Activated naive CD4-positive, alpha-beta T cell treated with anti-CD3 and anti-CD28 coated beads, Interleukin-2, amount 50 U/mL, for 24 hours (primary cell): ENCODE measurements around the gene TGFBR3L.
"Not testable (repeated sequence)": the region's sequence is repeated elsewhere in the genome, so short reads cannot be mapped to it uniquely, and the experiment has no call there.

ENCODE experiments used
- H3K27ac Mint-ChIP-seq: one replicate; pipeline ENCODE4 v1.8.0; 2021; ENCODE audit warnings: mild to moderate bottlenecking, mixed read lengths
- H3K27me3 Mint-ChIP-seq: one replicate; pipeline ENCODE4 v1.8.0; 2021; ENCODE audit warnings: mixed read lengths
- H3K36me3 Mint-ChIP-seq: one replicate; pipeline ENCODE4 v1.8.0; 2021; ENCODE audit warnings: mixed read lengths
- H3K4me1 Mint-ChIP-seq: one replicate; pipeline ENCODE4 v1.8.0; 2021; ENCODE audit warnings: mixed read lengths
- H3K4me3 Mint-ChIP-seq: one replicate; pipeline ENCODE4 v1.8.0; 2021; ENCODE audit warnings: mild to moderate bottlenecking, mixed read lengths
- H3K9me3 Mint-ChIP-seq: one replicate; pipeline ENCODE4 v1.8.0; 2021; ENCODE audit warnings: mixed read lengths

TGFBR3L gene

DNA sequence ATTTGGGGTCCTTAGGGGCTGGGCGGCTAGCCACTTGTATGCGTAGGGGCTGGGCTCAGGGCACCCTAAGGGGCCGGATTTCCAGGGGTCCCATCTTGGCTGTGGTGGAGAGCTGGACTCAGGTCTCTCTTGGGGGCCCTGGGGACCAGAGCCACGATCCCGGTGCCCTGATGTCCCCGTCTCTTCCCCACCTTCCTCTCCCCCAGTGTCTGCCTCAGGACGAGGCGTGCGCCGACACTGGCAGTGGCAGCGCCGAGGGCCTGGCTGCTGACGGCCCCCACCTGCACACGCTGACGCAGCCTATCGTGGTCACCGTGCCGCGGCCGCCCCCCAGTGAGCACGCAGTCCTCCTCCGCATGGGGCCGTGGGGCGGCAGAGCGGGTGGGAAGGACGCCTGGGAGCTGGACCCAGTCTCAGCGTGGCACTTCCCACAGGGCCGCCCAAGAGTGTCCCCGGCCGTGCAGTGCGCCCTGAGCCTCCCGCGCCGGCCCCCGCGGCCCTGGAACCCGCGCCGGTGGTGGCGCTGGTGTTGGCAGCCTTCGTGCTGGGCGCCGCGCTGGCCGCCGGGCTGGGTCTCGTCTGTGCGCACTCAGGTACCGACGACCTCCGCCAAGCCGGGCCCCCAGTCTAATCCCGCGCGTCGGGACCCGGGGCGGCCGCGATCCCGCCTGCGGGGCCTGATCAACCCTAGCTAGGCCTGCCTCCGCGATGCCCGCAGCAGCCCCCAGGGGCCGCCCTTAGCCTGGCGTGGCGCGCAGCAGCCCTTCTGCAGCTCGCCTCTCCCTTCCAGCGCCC lies 2.8 kb downstream of the TGFBR3L start:
- peak overlapping the region; percentile 79 for H3K4me3 Mint-ChIP-seq
- H3K4me1 Mint-ChIP-seq, result peaks cover 35% of the 10 kb centered on the region
- H3K36me3 Mint-ChIP-seq, result peaks cover 4% of the 10 kb centered on the region
- H3K27ac Mint-ChIP-seq, result no peak overlapping the region
- H3K9me3 Mint-ChIP-seq, result no peaks in the 10 kb centered on the region
- peaks cover 16% of the 10 kb centered on the region for H3K27me3 Mint-ChIP-seq

GRCh38 chr19:7918062-7918614 lies 3.5 kb downstream of the TGFBR3L start:
- H3K36me3 Mint-ChIP-seq, H3K27ac Mint-ChIP-seq, H3K9me3 Mint-ChIP-seq: not testable (repeated sequence)
- Mint-ChIP-seq H3K4me3 (peak overlapping the region; percentile 49), H3K27me3 (peaks cover 16% of the 10 kb centered on the region), H3K4me1 (peaks cover 35% of the 10 kb centered on the region)

DNA sequence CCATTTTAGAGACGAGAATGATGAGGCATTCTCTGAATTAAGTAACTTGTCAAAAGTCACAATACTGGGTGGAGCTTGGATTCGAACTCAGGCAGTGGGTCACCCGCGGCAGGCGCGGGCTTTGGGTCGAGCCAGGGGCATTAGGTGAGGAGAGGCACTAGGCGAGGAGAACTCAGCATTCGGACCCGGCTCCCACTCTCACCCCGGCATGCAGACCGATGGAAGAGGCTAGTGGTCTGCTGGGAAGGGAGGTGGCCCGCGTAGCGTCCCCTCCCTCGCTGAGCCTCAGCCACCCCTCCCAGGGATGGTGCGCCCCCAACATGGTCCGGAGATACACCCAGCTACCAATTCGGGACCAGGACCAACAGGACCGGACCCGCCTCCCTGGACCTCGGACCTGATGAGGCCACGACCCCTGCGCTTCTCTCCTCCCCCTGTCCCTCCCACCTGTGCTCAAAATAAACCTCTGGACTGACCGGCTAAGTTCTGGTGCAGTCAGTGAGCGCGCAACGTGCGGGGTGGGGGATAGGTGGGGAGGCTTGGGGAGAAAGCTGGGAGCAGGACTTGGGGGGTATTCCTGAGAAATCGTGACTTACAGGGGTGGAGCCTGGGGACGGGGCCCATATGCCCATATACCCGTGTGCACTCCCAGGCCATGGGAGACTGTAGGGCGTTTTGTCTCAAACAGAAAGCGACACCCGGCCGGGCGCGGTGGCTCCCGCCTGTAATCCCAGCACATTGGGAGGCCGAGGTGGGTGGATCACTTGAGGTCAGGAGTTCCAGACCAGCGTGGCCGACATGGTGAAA lies 4.2 kb downstream of the TGFBR3L start:
- Mint-ChIP-seq H3K36me3 (no peaks in the 10 kb centered on the region), H3K4me3 (peak overlapping the region; percentile 49), H3K4me1 (peaks cover 35% of the 10 kb centered on the region), H3K27me3 (peaks cover 16% of the 10 kb centered on the region), H3K9me3 (no peaks in the 10 kb centered on the region), H3K27ac (no peak overlapping the region)

DNA sequence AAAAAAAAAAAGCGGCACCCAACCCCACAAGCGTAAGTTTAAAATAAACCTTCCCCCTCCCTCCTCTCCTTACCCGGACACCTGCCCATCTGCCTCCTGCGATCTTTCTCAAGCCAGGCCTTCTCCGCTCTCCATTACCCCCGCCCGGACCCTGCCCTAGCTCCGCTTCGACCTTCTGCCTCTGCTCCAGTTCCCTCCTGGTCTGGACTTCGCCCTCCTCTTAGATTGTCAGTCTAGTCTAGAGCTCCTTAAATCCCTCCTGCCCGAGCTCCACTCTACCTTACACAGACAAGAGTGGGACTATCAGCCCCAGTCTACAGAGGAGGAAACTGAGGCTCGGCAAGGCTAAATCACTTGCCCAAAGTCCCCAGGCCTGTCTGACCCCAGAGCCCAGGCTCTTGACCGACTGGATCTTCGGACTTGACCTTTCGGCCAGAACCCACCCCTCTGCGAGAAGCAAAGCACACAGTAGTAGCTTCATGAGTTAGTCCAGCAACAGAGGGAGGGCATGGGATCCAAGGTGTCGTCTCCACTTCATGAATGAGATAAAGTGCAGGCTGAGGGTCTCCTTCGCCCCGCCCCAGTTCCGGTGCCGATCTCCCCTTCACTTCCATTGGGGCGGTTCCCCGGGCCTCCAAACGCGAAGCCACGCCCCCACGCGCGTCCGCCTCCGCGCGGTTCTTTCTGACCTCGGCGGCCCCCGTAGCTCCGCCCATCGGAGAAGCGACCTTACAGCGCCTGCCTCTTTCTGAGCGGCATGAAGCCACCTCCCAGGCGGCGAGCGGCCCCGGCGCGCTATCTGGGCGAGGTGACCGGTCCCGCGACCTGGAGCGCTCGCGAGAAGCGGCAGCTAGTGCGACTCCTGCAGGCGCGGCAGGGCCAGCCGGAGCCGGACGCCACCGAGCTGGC lies 5.2 kb downstream of the TGFBR3L start, which contains the start of gene SNAPC2:
SNAPC2 (plus strand) TSS at position 729 of the 909 bp plus-strand sequence; CDS start at position 758, 29 bp downstream.
- no peaks in the 10 kb centered on the region for H3K36me3 Mint-ChIP-seq
- peak within 1 kb of the TSS; percentile 89 for H3K4me3 Mint-ChIP-seq
- H3K27me3 Mint-ChIP-seq, result peaks cover 15% of the 10 kb centered on the region
- H3K4me1 Mint-ChIP-seq, result peaks cover 35% of the 10 kb centered on the region
- no peaks in the 10 kb centered on the region for H3K9me3 Mint-ChIP-seq
- peak within 1 kb of the TSS; percentile 66 for H3K27ac Mint-ChIP-seq

GRCh38 chr19:7920519-7921301 lies 6.1 kb downstream of the TGFBR3L start:
- Mint-ChIP-seq H3K9me3 (no peaks in the 10 kb centered on the region), H3K27me3 (peaks cover 11% of the 10 kb centered on the region), H3K27ac (peak overlapping the region; percentile 66), H3K36me3 (no peaks in the 10 kb centered on the region), H3K4me3 (peak overlapping the region; percentile 89), H3K4me1 (peaks cover 35% of the 10 kb centered on the region)

GRCh38 chr19:7921302-7921966 lies 6.8 kb downstream of the TGFBR3L start:
- H3K4me1 Mint-ChIP-seq, result peaks cover 37% of the 10 kb centered on the region
- no peaks in the 10 kb centered on the region for H3K9me3 Mint-ChIP-seq
- H3K36me3 Mint-ChIP-seq, result no peaks in the 10 kb centered on the region
- peaks cover 8% of the 10 kb centered on the region for H3K27me3 Mint-ChIP-seq
- peak overlapping the region; percentile 66 for H3K27ac Mint-ChIP-seq
- H3K4me3 Mint-ChIP-seq, result peak overlapping the region; percentile 89

GRCh38 chr19:7921967-7922835 lies 7.6 kb downstream of the TGFBR3L start:
- Mint-ChIP-seq H3K4me3 (peak overlapping the region; percentile 8), H3K27me3 (peaks cover 8% of the 10 kb centered on the region), H3K9me3 (no peaks in the 10 kb centered on the region)

GRCh38 chr19:7922836-7923195 lies 8.2 kb downstream of the TGFBR3L start:
- H3K36me3 Mint-ChIP-seq, result no peaks in the 10 kb centered on the region
- H3K27ac Mint-ChIP-seq, result no peak overlapping the region
- no peak overlapping the region for H3K4me3 Mint-ChIP-seq

More at GRCh38 chr19:7921967-7922835, 7.6 kb downstream of the TGFBR3L start:
- Mint-ChIP-seq H3K4me1 (peaks cover 36% of the 10 kb centered on the region), H3K27ac (no peak overlapping the region), H3K36me3 (no peaks in the 10 kb centered on the region)

DNA sequence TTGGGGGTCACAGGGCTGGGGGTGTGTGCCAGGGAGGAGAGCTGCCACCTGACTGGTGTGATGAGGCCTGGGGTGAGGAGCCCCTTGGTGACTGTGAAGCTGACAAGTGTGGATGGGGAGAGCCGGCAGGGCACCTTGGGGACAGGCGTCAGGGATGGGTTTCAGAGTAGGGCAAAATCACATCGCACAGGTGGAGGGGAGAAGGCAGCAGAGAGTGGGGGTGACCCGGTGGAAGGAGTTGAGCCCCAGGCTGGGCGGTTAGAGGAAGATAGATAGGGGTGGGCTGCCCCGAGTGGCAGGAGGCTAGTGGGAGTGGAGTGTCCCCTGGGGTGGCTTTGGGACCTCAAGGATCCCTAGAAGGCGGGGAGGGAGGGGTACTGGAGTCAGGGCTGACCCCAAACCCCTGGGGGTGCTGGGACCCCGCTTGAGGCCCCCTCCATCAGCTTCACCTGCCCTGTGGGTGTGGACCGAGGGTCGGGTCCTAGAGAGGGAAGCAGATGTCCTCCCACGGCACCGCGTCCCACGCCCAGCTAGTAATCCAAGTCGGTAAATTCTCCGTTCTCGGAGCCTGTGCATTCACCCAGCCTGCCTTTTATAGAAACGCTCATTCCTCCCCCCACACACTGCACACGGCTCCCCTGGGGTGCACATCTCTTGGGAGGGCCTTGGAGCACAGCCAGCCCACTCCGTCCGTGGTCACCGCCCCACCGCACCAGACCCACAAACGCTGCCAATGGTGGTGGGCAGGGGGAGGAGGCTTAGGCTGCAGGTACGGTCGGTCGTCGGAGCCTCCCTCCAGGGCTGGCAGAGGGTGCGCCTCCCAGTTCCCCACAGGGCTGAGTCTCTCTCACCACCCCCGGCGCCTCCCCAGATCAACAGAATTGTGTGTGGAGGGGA lies 8.9 kb downstream of the TGFBR3L start:
- H3K4me1 Mint-ChIP-seq, result peaks cover 33% of the 10 kb centered on the region
- no peak overlapping the region for H3K27ac Mint-ChIP-seq
- H3K36me3 Mint-ChIP-seq, result no peaks in the 10 kb centered on the region
- H3K9me3 Mint-ChIP-seq, result no peaks in the 10 kb centered on the region
- H3K4me3 Mint-ChIP-seq, result no peak overlapping the region
- H3K27me3 Mint-ChIP-seq, result peaks cover 4% of the 10 kb centered on the region

More at GRCh38 chr19:7922836-7923195, 8.2 kb downstream of the TGFBR3L start:
- peaks cover 35% of the 10 kb centered on the region for H3K4me1 Mint-ChIP-seq
- H3K9me3 Mint-ChIP-seq, result no peaks in the 10 kb centered on the region
- H3K27me3 Mint-ChIP-seq, result peaks cover 8% of the 10 kb centered on the region

DNA sequence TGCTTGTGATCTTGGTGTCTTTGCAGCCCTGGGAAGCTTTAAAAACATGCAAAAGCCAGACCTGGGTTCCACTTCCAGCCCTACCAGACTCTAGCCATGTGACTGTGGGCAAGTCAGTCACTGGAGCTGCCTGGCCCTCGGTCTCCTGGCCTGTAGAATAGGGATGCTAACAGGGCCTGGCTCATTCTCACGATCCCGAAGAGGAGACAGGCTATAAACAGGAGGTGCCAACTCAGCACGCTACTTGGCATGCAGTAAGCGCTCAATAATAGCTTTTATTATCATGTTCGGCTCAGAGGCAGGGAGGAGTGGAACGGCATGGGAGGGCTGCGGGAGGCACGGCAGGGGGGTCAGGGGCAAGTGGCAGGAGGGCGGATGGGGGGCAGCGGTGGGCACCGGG lies 9.6 kb downstream of the TGFBR3L start:
- no peaks in the 10 kb centered on the region for H3K36me3 Mint-ChIP-seq
- peak overlapping the region; percentile 45 for H3K4me3 Mint-ChIP-seq
- peaks cover 39% of the 10 kb centered on the region for H3K4me1 Mint-ChIP-seq
- peaks cover 3% of the 10 kb centered on the region for H3K27me3 Mint-ChIP-seq
- no peak overlapping the region for H3K27ac Mint-ChIP-seq
- no peaks in the 10 kb centered on the region for H3K9me3 Mint-ChIP-seq

GRCh38 chr19:7924651-7925170 lies 10.1 kb downstream of the TGFBR3L start:
- no peaks in the 10 kb centered on the region for H3K36me3 Mint-ChIP-seq
- H3K27ac Mint-ChIP-seq, result no peak overlapping the region
- H3K27me3 Mint-ChIP-seq, result peaks cover 2% of the 10 kb centered on the region
- no peaks in the 10 kb centered on the region for H3K9me3 Mint-ChIP-seq
- H3K4me3 Mint-ChIP-seq, result no peak overlapping the region
- peaks cover 36% of the 10 kb centered on the region for H3K4me1 Mint-ChIP-seq

- no peaks in the 10 kb centered on the region for H3K9me3 Mint-ChIP-seq
- peak overlapping the region; percentile 74 for H3K4me3 Mint-ChIP-seq
- H3K4me1 Mint-ChIP-seq, result peaks cover 31% of the 10 kb centered on the region
- no peaks in the 10 kb centered on the region for H3K36me3 Mint-ChIP-seq
- H3K27ac Mint-ChIP-seq, result no peak overlapping the region
- H3K27me3 Mint-ChIP-seq, result no peaks in the 10 kb centered on the region
Observed at GRCh38 chr19:7925171-7925851, 10.7 kb downstream of the TGFBR3L start.
